HepG2 (cell line): ENCODE results near the gene SDR42E2.

Source experiments
- EZH2 ChIP-seq: conservative IDR thresholded peaks from 2 replicates; pipeline ENCODE4 v1.6.1; 2012; ENCODE audit warnings: mild to moderate bottlenecking, low read depth, low read length, moderate library complexity
- ZNF232 ChIP-seq: sonication (generic); formaldehyde crosslinking; IDR thresholded peaks from 2 replicates; pipeline ENCODE4 v1.4.0; 2020; ENCODE audit warnings: missing genetic modification reagents, borderline replicate concordance
- ZNF670 ChIP-seq: sonication (generic); formaldehyde crosslinking; IDR thresholded peaks from 2 replicates; pipeline ENCODE4 v1.8.0; 2022; ENCODE audit warnings: mild to moderate bottlenecking, missing genetic modification reagents, borderline replicate concordance
- TF ChIP-seq, protein P1 (sequence below): sonication (generic); formaldehyde crosslinking; conservative IDR thresholded peaks from 2 replicates; pipeline ENCODE4 v1.4.0; 2020; ENCODE audit warnings: missing genetic modification reagents
- TF ChIP-seq, protein P2 (sequence below): sonication (generic); formaldehyde crosslinking; IDR thresholded peaks from 2 replicates; pipeline ENCODE4 v1.8.1; 2023; ENCODE audit warnings: missing genetic modification reagents, inconsistent platforms, borderline replicate concordance
- TF ChIP-seq, protein P3 (sequence below): sonication (generic); formaldehyde crosslinking; IDR thresholded peaks from 2 replicates; pipeline ENCODE4 v1.4.0; 2020; ENCODE audit warnings: missing genetic modification reagents

- TF ChIP-seq, protein P1, sequence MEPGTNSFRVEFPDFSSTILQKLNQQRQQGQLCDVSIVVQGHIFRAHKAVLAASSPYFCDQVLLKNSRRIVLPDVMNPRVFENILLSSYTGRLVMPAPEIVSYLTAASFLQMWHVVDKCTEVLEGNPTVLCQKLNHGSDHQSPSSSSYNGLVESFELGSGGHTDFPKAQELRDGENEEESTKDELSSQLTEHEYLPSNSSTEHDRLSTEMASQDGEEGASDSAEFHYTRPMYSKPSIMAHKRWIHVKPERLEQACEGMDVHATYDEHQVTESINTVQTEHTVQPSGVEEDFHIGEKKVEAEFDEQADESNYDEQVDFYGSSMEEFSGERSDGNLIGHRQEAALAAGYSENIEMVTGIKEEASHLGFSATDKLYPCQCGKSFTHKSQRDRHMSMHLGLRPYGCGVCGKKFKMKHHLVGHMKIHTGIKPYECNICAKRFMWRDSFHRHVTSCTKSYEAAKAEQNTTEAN = no peak
- TF ChIP-seq EZH2 = no peak
- TF ChIP-seq ZNF232 (CRISPR knock-in tag) = no peak
- TF ChIP-seq, protein P2, sequence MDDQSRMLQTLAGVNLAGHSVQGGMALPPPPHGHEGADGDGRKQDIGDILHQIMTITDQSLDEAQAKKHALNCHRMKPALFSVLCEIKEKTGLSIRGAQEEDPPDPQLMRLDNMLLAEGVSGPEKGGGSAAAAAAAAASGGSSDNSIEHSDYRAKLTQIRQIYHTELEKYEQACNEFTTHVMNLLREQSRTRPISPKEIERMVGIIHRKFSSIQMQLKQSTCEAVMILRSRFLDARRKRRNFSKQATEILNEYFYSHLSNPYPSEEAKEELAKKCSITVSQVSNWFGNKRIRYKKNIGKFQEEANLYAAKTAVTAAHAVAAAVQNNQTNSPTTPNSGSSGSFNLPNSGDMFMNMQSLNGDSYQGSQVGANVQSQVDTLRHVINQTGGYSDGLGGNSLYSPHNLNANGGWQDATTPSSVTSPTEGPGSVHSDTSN = no peak
- TF ChIP-seq ZNF670 (CRISPR knock-in tag) = no peak
- TF ChIP-seq, protein P3, sequence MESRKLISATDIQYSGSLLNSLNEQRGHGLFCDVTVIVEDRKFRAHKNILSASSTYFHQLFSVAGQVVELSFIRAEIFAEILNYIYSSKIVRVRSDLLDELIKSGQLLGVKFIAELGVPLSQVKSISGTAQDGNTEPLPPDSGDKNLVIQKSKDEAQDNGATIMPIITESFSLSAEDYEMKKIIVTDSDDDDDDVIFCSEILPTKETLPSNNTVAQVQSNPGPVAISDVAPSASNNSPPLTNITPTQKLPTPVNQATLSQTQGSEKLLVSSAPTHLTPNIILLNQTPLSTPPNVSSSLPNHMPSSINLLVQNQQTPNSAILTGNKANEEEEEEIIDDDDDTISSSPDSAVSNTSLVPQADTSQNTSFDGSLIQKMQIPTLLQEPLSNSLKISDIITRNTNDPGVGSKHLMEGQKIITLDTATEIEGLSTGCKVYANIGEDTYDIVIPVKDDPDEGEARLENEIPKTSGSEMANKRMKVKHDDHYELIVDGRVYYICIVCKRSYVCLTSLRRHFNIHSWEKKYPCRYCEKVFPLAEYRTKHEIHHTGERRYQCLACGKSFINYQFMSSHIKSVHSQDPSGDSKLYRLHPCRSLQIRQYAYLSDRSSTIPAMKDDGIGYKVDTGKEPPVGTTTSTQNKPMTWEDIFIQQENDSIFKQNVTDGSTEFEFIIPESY = no peak
Observed at GRCh38 chr16:22163806-22164205, 1.5 kb downstream of the SDR42E2 start.
